Glutamatergic neuron (in vitro differentiated cells): ENCODE measurements around the gene RAPGEF3. TPM values are rescaled to one million over a fixed set of nuclear protein-coding genes. Genes with fewer than 3 reads are reported as not detected.
A peak's percentile ranks its signal among the peaks of the same experiment; 100 is the strongest.

Experiments
- DNase-seq: peaks from one replicate; pipeline ENCODE4 v3.0.0; 2022
- H3K27ac Mint-ChIP-seq: one replicate; pipeline ENCODE4 v1.8.0; 2020; ENCODE audit warnings: mild to moderate bottlenecking, mixed read lengths, inconsistent platforms; ENCODE audit not compliant: unreplicated experiment
- H3K27me3 Mint-ChIP-seq: one replicate; pipeline ENCODE4 v1.8.0; 2020; ENCODE audit warnings: mild to moderate bottlenecking, moderate library complexity, mixed read lengths, inconsistent platforms; ENCODE audit not compliant: unreplicated experiment
- H3K36me3 Mint-ChIP-seq: one replicate; pipeline ENCODE4 v1.8.0; 2020; ENCODE audit warnings: mild to moderate bottlenecking, mixed read lengths, inconsistent platforms; ENCODE audit not compliant: unreplicated experiment
- H3K4me1 Mint-ChIP-seq: one replicate; pipeline ENCODE4 v1.8.0; 2020; ENCODE audit warnings: mild to moderate bottlenecking, low read depth, mixed read lengths, inconsistent platforms; ENCODE audit not compliant: unreplicated experiment
- H3K4me3 Mint-ChIP-seq: one replicate; pipeline ENCODE4 v1.8.0; 2020; ENCODE audit warnings: mild to moderate bottlenecking, mixed read lengths, inconsistent platforms; ENCODE audit not compliant: unreplicated experiment
- H3K9me3 Mint-ChIP-seq: one replicate; pipeline ENCODE4 v1.8.0; 2020; ENCODE audit warnings: mild to moderate bottlenecking, moderate library complexity, mixed read lengths, inconsistent platforms; ENCODE audit not compliant: unreplicated experiment
- CTCF ChIP-seq: fragments of 200-600 bp; sonication (generic); IDR thresholded peaks from one replicate; pipeline ENCODE4 v1.5.0; 2021; ENCODE audit not compliant: partially characterized antibody, unreplicated experiment
- total RNA-seq: library from RNA; stranded (reverse); fragmentation: NEBNext Ultra II Directional; extraction: Animal tissue kit (Norgen Biotek cat#: 25700); gene quantifications from one replicate; pipeline ENCODE4 v1.2.1, GENCODE V29; 2021; ENCODE audit not compliant: unreplicated experiment

The RAPGEF3 gene
- total RNA-seq, 1 donor from 2014 or later = 0.81 TPM

GRCh38 chr12:47698055-47698454 lies 60.6 kb downstream of the RAPGEF3 start:
- no peaks in the 10 kb centered on the region for H3K27me3 Mint-ChIP-seq
- no peak for TF ChIP-seq CTCF
- H3K9me3 Mint-ChIP-seq = no peaks in the 10 kb centered on the region
- no peaks in the 10 kb centered on the region for H3K36me3 Mint-ChIP-seq
- H3K27ac Mint-ChIP-seq = no peak overlapping the region
- no peaks in the 10 kb centered on the region for H3K4me1 Mint-ChIP-seq
- H3K4me3 Mint-ChIP-seq = no peak overlapping the region
- DNase-seq = no peak

- Mint-ChIP-seq H3K4me3 (no peak overlapping the region), H3K27ac (no peak overlapping the region), H3K9me3 (no peaks in the 10 kb centered on the region), H3K36me3 (peaks cover 9% of the 10 kb centered on the region), H3K4me1 (peaks cover 3% of the 10 kb centered on the region), H3K27me3 (no peaks in the 10 kb centered on the region)
- no peak for DNase-seq
- no peak for TF ChIP-seq CTCF
These were observed 69.5 kb downstream of the RAPGEF3 start for GRCh38 chr12:47689215-47689614.

- no peaks in the 10 kb centered on the region for H3K9me3 Mint-ChIP-seq
- no peaks in the 10 kb centered on the region for H3K27me3 Mint-ChIP-seq
- peaks cover 9% of the 10 kb centered on the region for H3K36me3 Mint-ChIP-seq
- peaks cover 3% of the 10 kb centered on the region for H3K4me1 Mint-ChIP-seq
- no peak for TF ChIP-seq CTCF
- DNase-seq = no peak
- H3K27ac Mint-ChIP-seq = no peak overlapping the region
- H3K4me3 Mint-ChIP-seq = no peak overlapping the region
These were observed 71.0 kb downstream of the RAPGEF3 start for GRCh38 chr12:47687636-47688035.

- peaks cover 3% of the 10 kb centered on the region for H3K4me1 Mint-ChIP-seq
- no peaks in the 10 kb centered on the region for H3K27me3 Mint-ChIP-seq
- H3K4me3 Mint-ChIP-seq = no peak overlapping the region
- TF ChIP-seq CTCF = peak; percentile 9
- DNase-seq = no peak
- H3K36me3 Mint-ChIP-seq = peaks cover under 1% of the 10 kb centered on the region
- H3K27ac Mint-ChIP-seq = no peak overlapping the region
- H3K9me3 Mint-ChIP-seq = no peaks in the 10 kb centered on the region
These were observed 71.9 kb downstream of the RAPGEF3 start for GRCh38 chr12:47686645-47687240.

Other genes starting within 250 kb of the RAPGEF3 start
- 29.5 TPM for gene RPAP3, start 52.9 kb downstream of the RAPGEF3 start, total RNA-seq
- gene ENDOU, start 33.4 kb downstream of the RAPGEF3 start, total RNA-seq = not detected
- gene SLC48A1, start 14.4 kb upstream of the RAPGEF3 start, total RNA-seq = 15.7 TPM
- gene HDAC7, start 61.0 kb upstream of the RAPGEF3 start, total RNA-seq = 67.9 TPM
- not detected for gene VDR, start 146.1 kb upstream of the RAPGEF3 start, total RNA-seq
- gene TMEM106C, start 204.7 kb upstream of the RAPGEF3 start, total RNA-seq = 24.0 TPM
- gene COL2A1, start 245.6 kb upstream of the RAPGEF3 start, total RNA-seq = 0.34 TPM